HG03135 (cell line): ENCODE results near the gene MARCHF3.

ENCODE experiments used
- ATAC-seq: cut with Tn5 transposase; IDR thresholded peaks from one replicate; pipeline ENCODE4 v1.9.1; 2021; ENCODE audit warnings: mild to moderate bottlenecking, moderate library complexity; ENCODE audit not compliant: unreplicated experiment

Gene MARCHF3

DNA sequence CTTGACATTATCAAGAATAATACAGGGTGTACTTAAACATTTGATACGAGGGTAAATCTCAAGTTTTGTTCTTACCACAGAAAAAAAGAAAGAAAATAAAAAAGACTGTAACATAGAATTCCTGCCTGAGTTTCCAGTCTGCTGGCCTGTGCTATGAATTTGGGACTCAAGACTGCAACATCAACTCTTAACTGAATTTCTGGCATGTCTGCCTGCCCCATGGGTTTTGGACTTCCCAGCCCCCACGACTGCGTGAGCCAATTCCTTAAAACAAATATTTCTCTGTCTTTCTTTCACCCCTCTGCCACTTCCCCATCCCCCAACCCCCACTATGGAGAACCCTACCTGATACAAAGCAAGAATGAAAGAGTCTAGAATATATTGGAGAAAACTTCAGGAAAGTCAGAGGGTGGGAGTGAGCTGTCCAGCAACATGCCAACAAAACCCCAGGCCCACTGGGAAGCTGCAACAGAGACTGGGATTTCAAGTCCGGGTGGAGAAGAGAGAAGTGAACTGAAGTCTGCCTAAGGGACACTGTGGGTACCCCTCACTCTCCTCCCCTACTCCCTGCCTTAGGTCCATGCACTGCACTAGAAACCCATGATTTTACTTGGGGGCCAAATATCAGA lies 43.0 kb downstream of the MARCHF3 start:
- ATAC-seq = no peak

DNA sequence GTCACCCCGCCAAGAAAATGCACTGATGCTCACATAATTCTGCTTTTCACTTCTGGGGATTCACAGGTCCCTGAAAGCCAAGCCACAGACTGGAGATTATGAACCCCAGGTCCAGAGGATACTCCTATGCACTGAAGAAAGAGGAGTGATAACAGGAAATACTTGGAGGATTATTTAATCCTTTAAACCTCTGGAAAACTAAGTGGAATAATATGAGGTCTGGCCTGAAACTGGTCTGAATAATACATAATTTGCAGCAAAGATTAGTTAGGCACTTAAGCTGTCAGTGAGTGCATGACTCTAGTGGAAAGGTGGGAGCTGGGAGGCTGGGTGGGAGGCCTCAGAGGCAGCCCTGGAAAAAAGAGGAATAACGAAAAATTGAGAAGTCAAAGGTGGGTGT lies 45.7 kb downstream of the MARCHF3 start:
- no peak for ATAC-seq

DNA sequence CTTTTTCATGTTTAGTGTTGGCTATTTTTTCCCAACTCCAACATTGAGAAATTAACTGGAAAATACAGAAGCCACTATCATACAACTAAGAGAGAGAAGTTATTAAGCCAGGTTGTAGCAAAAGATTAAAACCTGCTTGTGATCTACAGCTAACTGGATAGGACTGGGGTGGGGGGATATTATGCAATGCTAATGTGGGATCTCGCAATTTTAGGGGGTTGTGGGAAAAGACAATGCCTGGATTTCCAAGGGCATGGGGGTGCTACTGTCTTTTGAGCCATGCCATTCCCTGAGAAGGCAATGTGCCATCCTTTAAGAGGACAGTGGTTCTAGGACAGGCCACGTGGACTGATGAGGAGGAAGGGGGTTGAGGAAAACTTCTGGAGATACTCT lies 46.5 kb downstream of the MARCHF3 start:
- ATAC-seq = no peak

DNA sequence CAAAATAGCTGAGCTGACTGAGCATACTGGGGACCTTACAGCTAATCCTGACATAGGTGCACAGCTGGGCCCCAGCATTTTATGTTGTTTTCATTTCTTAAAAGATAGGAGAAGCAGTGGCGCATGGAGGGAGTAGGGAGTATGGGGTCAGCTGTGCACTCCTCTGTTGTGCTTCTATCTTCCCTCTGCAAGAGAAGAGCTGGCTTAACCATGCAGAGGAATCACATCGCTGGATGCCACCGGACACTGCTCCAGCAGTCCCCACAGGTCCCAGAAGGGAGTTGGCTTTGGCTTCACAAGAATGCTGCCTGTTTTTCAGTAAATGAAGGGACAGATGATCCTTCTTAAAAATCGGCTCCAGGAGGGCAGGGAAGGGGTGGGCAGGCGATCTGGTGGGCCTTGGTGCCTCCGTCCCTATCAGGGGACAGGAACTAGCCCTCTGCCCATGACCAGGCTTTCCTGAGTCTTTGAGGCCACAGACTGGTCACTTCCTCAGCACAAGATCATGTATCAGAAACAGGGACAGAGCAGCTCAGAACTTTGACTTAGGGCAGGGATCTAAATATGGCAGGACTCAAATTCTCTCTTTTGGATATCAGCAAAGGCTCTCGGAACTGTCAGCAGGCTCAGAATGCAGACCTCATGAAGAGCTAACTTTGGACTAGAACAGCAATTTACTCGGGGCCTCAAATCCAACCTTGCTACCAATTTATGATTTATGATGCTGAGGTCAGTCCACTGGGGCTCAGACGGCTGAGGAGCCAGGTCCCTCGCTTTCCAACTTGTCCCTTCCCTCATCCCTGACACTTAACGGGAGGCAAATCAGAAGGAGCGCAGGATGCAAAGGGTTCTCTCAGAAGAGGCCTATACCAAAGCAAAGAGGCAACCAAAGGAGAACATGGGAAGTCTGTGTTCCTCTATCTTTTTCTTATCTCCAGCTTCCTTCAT lies 47.2 kb downstream of the MARCHF3 start:
- no peak for ATAC-seq

DNA sequence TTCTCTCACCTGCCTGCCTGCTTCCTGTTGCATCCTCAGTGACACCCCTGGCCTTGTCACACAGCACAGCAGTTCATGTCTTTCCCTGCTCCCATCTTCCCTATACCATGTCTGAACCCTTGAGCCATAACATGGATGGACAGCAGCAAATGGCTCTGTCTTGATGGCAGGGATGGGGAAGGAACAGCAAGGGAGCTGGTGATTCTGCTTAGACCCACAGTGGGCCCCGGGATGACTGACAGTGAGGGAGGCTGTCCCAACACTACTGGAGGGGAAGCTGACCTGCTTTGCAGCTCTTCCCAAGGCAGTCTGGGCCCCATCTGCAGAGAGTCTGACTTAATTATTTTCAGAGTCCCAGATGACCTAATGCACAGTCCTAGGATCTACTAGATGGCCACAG lies 48.2 kb downstream of the MARCHF3 start:
- ATAC-seq = no peak

DNA sequence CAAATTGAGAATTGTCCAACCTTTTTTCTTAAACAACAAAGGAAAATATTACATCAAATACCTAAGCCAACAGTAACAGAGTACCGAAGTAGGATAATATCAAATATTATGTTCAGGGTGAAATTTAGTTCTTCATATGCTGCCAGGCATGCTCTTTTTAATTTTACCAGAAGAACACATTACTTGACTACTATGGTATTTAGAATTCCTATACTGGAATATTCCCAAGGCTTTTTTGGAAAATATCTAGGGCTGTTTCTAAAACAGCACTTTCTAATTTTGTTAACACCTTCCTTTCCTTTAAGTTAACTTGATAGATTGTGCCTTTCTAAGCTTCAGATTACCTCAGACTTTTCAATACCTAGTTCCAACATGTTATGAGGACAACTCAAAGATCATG lies 48.7 kb downstream of the MARCHF3 start:
- no peak for ATAC-seq

DNA sequence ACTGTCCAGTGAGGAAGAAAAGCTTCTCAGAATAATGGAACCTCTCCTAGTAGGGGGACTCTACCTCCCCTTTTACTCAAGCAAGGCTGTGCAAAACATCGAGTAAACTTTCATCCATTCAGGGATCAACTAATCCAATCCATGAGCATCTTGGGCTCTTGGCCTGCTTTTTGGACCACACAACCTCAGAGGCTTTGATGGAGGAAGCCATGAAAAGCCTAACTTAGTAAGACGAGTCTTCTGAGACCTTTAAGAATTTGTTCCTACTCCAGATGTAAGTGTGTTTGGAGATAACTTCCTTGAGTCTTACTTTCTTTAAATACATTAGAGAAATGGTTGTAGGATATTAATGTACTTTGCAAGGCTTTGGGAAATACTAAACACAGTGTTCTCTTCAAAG lies 49.1 kb downstream of the MARCHF3 start:
- ATAC-seq = no peak

DNA sequence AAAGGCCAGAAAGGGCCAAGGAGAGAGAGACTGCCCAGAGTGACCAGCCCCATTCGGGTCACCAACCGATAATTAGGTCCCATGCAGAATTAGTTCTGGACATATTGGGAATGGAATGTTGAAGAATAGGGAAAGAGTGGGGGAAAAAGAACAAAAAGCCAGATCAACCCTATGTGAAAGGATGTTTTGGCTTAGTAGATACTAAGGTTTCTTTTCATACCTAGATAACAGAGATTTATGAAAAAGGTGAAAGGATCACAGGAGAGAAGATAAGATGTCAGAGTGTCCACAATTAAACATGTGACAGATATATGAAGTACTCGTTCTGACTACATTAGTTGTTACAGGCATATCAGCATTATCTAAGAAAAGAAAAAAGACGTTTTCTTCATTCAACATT lies 52.1 kb downstream of the MARCHF3 start:
- ATAC-seq = no peak

DNA sequence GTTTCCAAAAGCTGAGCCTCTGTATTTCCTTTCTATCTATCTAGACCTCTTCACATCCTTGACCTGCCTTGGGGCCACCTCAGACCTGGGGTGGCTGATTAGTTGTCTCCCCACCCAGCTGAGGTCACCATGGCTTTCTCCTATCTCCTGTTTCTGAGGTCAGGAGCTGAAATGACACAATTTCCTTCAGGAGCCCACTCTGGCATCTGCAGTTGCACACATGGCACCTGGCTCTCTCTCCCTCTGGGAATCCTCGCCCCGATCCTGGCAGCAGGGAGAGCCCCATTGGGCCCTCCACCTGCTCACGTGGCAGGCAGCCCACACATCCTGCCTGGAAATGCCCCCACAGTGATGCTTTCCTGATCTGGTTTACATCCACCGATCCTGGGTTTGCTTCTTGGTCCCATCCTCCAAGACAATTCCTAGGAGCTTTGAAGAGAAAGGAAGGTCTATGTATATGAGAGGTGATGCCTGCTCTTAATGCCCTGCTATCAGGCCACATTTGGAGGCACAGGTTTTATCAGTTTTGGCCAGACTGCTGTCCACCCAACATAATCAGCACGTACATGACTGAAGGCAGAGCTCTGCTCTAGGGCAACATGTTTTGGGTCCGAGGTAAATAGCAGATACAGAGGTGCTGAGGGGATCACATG lies 53.7 kb downstream of the MARCHF3 start:
- ATAC-seq = no peak

DNA sequence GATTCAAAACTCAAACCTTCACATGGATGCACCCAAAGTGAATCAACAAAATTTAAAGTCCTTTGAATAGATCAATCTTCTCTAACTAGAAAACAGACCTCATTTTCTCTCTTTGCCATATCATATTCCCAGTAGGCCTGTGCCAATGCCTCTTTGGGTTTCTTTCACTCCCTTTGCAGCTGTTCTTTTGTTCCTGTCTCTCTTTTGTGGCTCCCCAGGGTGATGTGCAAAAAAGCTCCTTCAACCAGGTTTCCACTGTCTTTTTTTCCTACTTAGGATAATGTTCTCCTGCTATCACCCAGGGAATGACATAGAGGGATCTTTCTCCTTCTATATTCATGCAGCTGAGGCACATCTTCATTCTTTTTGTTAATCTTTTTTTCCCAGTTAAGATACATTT lies 54.6 kb downstream of the MARCHF3 start:
- ATAC-seq = no peak

DNA sequence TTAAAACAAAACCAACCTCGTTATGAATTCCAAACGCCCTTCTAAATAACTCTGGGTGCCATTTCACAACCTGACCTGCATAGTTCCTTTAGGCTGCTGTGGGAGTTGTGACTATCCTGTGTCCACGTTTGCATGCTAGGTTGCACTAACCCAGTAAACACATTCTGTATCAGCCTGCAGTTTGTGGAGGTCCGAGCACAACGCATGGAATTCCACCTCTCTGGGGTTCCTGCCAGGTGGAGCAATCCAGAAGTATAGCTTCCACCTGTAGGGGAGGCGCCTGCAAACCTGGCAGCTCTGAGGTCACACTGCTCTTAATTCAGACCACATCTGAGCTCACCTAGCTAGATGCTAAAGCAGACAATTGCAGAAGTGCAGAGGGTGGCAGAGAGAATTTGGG lies 57.2 kb downstream of the MARCHF3 start:
- ATAC-seq = no peak

DNA sequence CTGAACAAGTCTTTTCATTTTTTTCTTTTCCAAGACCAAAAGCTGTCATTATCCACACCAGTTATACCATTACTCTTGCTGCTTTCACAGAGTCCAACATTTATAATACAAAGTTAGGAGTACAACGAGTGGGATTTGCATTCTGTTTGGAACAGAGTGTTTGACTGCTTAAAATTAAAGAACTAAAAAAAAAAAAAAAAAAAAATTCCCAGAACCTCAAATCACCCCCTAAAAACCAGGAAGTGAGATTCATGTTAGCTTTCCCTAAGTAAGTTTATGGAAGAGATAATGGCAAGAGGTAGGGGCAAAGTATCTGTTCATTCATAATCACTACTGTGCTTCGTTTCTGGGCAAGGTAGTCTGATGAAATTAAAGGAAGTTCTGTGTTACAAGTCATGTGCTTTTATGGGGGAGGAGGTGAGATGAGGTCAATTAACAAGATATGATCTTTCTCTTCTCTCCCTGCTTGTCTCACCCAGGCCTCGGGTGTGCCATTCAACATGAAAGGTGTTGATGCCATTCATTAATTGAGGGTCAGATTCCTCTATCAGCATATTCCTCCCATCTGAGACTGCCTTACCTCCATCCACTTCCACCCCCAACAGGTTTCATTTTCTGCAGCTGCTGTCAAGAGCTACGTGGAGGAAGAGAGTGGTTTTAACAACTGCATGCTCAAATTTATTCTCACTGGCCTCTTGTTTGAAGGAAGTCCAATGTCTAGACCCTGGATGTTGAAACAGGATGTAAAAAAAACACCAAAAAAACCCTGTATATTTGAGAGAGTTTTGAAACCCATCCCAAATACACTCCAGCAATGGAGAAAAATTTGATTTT lies 58.1 kb downstream of the MARCHF3 start:
- peak; percentile 71 for ATAC-seq

DNA sequence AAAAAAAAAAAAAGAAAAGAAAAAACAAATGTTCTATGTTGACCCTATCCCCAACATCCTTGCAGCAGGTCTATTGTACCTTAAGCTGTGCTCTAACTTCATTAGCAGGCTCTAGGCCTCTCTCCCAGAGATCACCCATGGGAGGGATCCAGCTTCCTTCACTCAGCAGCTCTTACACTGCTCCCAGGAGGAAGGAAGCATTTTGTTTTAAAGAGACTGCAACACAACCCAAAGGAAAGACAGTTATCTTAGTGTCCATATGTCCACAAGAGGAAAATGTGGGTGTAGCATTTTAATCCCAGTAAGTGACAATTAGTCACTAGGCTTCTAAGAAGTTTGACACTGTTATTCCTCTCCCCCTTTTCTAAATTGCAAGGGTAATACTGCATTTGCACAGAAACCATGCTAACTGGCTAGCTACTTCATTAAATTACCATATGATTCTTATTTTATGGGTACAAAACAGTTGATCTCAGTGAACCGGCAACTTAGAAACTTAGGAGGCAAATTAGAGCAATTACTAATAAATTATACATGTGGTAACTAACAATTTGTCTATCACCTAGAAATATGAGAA lies 58.8 kb downstream of the MARCHF3 start:
- no peak for ATAC-seq

DNA sequence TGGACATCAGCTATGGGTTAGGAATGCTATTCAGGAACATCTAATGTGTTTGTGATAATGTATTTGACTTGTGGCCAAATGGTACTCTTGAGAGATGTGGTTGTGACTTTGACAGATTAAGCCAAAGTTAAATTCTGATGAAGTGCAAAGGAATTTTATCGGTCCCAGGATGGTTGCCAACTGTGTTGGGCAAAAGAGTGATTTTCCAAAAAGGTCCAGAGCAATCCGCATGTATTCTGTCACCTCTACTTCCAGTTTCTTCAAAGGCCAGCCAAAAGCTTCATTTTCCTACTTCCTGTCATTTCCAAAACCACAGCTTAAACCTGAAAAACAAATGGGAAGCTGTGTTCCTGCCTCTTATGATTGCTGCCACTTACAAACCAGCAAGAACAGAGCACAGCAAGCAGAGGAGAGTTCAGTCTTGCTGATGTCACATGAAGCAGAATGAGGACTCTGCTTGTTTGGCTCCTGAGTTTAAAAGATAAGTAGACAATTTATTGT lies 59.8 kb downstream of the MARCHF3 start:
- no peak for ATAC-seq

DNA sequence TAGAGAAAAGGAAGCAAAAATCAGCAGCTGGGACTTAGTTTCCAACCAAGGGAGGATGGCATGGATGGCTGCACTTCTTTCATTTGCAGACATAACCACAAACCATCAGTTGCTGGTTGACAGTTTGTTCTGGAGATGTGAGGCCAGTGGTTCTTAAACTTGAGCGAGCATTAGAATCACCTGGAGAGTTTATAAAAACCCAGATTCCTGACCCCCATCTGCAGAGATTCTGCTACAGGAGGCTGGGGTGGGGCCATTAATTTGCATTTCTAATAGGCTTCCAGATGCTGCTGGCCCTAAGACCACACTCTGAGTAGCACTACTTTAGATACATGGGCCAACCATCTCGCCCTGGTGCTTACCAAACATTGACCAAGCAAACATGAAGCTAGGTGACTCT lies 60.8 kb downstream of the MARCHF3 start:
- peak; percentile 35 for ATAC-seq

DNA sequence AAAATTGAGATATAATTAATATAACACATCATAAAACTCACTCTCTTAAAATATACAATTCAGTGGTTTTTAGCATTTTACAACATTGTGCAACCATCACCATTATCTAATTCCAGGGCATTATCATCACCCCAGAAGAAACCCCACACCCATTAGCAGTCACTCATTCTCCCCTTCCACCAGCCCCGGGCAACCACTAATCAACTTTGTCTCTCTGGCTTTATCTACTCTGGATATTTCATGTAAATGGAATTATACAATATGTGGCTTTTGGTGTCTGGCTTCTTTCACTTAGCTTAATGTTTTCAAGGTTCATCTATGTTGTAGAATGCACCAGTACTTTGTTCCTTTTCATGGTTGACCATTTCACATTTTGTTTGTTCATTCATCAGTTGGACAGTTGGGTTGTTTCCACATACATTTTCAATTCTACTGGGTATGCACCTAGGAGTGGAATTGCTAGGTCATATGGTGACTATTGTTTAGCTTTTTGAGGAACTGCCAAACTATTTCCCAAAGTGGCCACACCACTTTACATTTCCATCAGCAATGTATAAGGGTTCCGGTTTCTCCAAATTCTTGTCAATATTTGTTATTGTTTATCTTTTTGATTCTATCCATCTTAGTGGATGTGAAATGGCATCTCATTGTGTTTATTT lies 62.4 kb downstream of the MARCHF3 start:
- no peak for ATAC-seq

DNA sequence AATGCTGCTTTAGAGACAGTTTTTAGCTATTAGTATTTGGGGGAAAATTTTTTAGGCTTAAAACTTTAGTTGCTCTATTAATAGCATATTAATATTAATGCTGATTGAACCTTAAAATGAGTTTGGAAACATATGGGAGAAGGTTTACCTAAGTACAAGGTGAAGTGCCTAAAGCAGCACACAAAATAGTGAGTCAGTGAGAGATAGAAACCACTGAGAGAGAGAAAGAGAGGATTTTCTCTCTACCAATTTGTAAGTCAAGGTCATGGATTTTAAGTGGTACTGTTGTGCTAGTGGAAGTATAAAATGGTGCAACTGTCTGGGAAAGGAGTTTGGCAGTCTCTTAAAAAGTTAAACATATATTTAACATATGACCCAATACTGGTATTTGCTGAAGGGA lies 64.9 kb downstream of the MARCHF3 start:
- ATAC-seq = no peak

DNA sequence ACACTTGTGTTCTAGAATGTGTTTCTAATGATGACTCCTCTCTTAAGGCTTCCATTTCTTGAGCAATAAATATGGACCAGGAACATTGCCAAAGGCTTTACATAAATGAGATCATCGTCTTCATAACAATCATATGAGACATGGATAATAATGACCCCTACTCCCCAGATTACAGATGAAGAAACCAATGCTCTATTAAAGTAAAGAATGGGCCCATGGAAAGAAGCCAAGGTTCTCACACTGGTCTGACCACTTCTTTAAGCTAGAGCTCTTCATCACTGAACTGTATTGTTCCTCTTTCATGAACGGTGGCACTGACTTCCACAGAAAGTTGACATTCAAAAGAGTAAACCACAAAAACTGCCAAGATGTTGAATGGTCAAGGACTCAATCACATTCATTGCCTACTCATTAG lies 65.3 kb downstream of the MARCHF3 start:
- no peak for ATAC-seq

DNA sequence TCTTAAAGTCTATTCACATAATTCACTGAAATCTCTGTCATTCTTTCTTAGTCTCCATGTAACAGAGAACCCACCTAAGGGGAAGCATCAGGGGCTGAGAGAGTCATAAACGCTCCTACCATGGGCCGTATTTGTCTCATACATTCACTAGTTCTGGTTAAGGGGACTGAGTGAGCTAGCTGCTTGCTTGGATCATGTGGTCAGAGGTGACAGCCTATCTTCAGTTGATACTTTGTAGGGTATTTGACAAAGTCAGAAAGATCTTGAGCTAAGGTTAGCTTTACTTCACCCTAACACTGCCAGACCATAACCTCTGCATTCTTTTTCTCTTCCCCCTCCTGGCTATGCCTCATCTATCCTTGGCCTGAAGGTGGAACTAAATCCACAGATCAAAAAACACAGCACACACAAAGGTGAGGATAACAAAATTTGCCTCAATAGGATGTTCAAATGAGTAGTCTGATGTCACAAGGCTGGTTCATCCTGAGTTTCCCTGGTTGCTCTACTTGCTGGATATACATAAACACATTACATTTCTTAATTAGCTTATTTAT lies 66.5 kb downstream of the MARCHF3 start:
- ATAC-seq = no peak

DNA sequence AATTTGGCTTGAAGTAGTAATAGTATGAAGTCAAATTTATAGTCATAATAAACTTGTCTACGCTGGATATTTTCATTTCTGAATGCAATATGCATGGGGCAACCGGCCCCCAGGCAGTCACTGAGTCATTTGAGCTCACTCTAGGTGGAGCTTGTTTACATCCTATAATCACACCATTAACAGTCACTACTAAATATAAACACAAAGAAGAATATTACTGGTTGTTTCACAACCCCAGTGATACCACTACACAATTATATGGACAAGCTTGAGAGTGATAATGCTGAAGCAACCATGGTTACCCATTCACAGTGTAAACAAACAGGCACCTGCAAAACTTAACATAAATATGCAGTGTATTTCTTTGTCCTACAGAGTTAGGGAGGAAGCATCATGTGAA lies 68.7 kb downstream of the MARCHF3 start:
- peak; percentile 67 for ATAC-seq
